HepG2 (cell line): ENCODE results near the gene WDR18. TPM values are rescaled to one million over a fixed set of nuclear protein-coding genes. Genes with fewer than 3 reads are reported as not detected.

Source experiments
- ARNT2 ChIP-seq: sonication (generic); formaldehyde crosslinking; IDR thresholded peaks from 2 replicates; pipeline ENCODE4 v1.8.0; 2022; ENCODE audit warnings: mild to moderate bottlenecking, low read depth, missing genetic modification reagents, moderate library complexity
- GATAD1 ChIP-seq: IDR thresholded peaks from 2 replicates; pipeline ENCODE4 v1.6.1; 2016; ENCODE audit warnings: missing genetic modification reagents, missing compliant biosample characterization
- HDAC2 ChIP-seq: sonication (generic); formaldehyde crosslinking; IDR thresholded peaks from 2 replicates; pipeline ENCODE4 v1.4.0; 2020; ENCODE audit warnings: missing genetic modification reagents
- HNRNPLL ChIP-seq: fragments of 200-400 bp; formaldehyde crosslinking; IDR thresholded peaks from 2 replicates; pipeline ENCODE4 v1.6.1; 2017; ENCODE audit warnings: mild to moderate bottlenecking, low read depth, low read length; ENCODE audit not compliant: poor library complexity, severe bottlenecking
- JUND ChIP-seq: sonication (generic); formaldehyde crosslinking; IDR thresholded peaks from 2 replicates; pipeline ENCODE4 v1.8.0; 2022; ENCODE audit warnings: mild to moderate bottlenecking, missing genetic modification reagents
- MIXL1 ChIP-seq: IDR thresholded peaks from 2 replicates; pipeline ENCODE4 v1.6.1; 2016
- NAIF1 ChIP-seq: sonication (generic); formaldehyde crosslinking; IDR thresholded peaks from 2 replicates; pipeline ENCODE4 v1.5.0; 2020; ENCODE audit warnings: mild to moderate bottlenecking, missing genetic modification reagents, borderline replicate concordance
- RBAK ChIP-seq: sonication (generic); formaldehyde crosslinking; IDR thresholded peaks from 2 replicates; pipeline ENCODE4 v1.5.1; 2020; ENCODE audit warnings: mild to moderate bottlenecking, missing genetic modification reagents
- SALL2 ChIP-seq: sonication (generic); formaldehyde crosslinking; IDR thresholded peaks from 2 replicates; pipeline ENCODE4 v1.8.1; 2023; ENCODE audit warnings: mild to moderate bottlenecking, missing genetic modification reagents, inconsistent platforms
- XRCC5 ChIP-seq: fragments of 200-400 bp; formaldehyde crosslinking; optimal IDR thresholded peaks from 2 replicates; pipeline ENCODE3; 2017; ENCODE audit warnings: mild to moderate bottlenecking, low read length
- ZBTB38 ChIP-seq: sonication (generic); formaldehyde crosslinking; IDR thresholded peaks from 2 replicates; pipeline ENCODE4 v1.5.1; 2020; ENCODE audit warnings: mild to moderate bottlenecking, missing genetic modification reagents
- ZNF605 ChIP-seq: sonication (generic); formaldehyde crosslinking; IDR thresholded peaks from 2 replicates; pipeline ENCODE4 v1.8.0; 2022; ENCODE audit warnings: mild to moderate bottlenecking, missing genetic modification reagents
- ZNF672 ChIP-seq: sonication (generic); formaldehyde crosslinking; IDR thresholded peaks from 2 replicates; pipeline ENCODE4 v1.8.1; 2022; ENCODE audit warnings: missing genetic modification reagents
- ZSCAN9 ChIP-seq: IDR thresholded peaks from 2 replicates; pipeline ENCODE4 v1.6.1; 2016; ENCODE audit warnings: borderline replicate concordance
- polyA plus RNA-seq, 8 experiments: library from polyadenylated mRNA; depleted of rRNA in 3 of 8; stranded (reverse) in 7 of 8; unstranded in 1 of 8; fragments of >200 nt; fragmentation: Illumina TruSeq in 4 of 8; extraction: Trizol in 4 of 8; gene quantifications; 2 replicates each; pipeline versions ENCODE4 v1.2.1 to v1.2.3, GENCODE V29; 2011 to 2016; ENCODE audit warnings: low read depth in 4 of 8, missing spikeins in 1 of 8, mixed read lengths in 1 of 8; ENCODE audit not compliant: insufficient read depth in 1 of 8
- total RNA-seq, 5 experiments: library from RNA; depleted of rRNA; stranded (reverse); fragments of >200 nt; fragmentation: Illumina TruSeq; extraction: Trizol; gene quantifications; 2 replicates each; pipeline ENCODE4 v1.2.3, GENCODE V29; 2016; ENCODE audit warnings: low read depth in 1 of 5
- TF ChIP-seq, protein P1 (sequence below): sonication (generic); formaldehyde crosslinking; IDR thresholded peaks from 2 replicates; pipeline ENCODE4 v1.5.0; 2020; ENCODE audit warnings: mild to moderate bottlenecking, missing genetic modification reagents
- TF ChIP-seq, protein P2 (sequence below): sonication (generic); formaldehyde crosslinking; IDR thresholded peaks from 2 replicates; pipeline ENCODE4 v1.5.0; 2020; ENCODE audit warnings: mild to moderate bottlenecking, missing genetic modification reagents
- TF ChIP-seq, protein P3 (sequence below): sonication (generic); formaldehyde crosslinking; conservative IDR thresholded peaks from 2 replicates; pipeline ENCODE4 v1.8.1; 2023; ENCODE audit warnings: missing genetic modification reagents
- TF ChIP-seq, protein P4 (sequence below): sonication (generic); formaldehyde crosslinking; IDR thresholded peaks from 2 replicates; pipeline ENCODE4 v1.9.0; 2021; ENCODE audit warnings: missing genetic modification reagents, mild to moderate bottlenecking, borderline replicate concordance
- TF ChIP-seq, protein P5 (sequence below): sonication (generic); formaldehyde crosslinking; IDR thresholded peaks from 2 replicates; pipeline ENCODE4 v1.4.0; 2020; ENCODE audit warnings: missing genetic modification reagents

Gene WDR18
- total and polyA plus RNA-seq, 2 of the 13 experiments (the other 11 are each of a cell fraction or from before 2014, with no cell fraction given), result 36.4 to 47.6 TPM

DNA sequence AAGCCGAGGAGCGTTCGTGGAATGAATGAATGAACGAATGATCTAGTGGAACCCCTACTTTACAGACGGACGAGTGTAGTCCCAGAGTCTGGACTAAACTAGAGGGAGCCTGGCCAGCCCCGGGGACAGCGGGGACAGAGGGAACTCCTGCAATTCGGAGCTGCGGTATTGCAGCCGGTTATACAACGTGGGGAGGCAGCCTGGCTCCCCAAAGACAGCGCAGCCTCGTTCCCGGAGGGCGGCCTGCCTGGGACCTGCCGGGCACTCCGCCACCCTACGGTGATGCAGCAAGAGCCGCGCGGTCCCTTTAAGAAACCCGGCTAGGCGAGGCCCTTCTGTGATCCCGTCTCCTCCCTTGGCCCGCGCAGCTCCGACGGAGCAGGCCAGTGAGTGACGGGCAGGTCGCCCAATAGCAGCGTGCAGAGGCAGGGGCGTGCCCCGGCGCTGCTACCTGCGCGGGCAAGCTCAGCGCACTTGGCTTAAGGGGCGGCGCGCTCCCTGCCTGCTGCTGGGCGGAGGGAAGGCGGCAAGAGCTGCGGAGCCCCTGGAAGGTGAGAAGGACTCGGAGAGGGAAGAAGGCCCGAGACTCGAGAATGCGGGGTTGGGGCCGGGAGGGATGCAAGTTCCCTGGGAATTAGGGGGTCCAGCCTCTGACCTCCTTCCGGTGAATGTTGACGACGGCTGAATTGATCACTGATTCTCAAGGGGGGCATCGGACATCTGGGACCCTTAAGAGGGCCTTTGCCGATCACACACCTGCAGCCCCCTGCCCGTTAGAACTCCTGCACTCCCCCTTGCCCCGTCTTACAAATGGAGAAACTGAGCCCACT, 55.7 kb downstream of the WDR18 start, which contains the start of gene ABCA7 (continued):
- TF ChIP-seq XRCC5, result peak; percentile 77
- TF ChIP-seq, protein P1, sequence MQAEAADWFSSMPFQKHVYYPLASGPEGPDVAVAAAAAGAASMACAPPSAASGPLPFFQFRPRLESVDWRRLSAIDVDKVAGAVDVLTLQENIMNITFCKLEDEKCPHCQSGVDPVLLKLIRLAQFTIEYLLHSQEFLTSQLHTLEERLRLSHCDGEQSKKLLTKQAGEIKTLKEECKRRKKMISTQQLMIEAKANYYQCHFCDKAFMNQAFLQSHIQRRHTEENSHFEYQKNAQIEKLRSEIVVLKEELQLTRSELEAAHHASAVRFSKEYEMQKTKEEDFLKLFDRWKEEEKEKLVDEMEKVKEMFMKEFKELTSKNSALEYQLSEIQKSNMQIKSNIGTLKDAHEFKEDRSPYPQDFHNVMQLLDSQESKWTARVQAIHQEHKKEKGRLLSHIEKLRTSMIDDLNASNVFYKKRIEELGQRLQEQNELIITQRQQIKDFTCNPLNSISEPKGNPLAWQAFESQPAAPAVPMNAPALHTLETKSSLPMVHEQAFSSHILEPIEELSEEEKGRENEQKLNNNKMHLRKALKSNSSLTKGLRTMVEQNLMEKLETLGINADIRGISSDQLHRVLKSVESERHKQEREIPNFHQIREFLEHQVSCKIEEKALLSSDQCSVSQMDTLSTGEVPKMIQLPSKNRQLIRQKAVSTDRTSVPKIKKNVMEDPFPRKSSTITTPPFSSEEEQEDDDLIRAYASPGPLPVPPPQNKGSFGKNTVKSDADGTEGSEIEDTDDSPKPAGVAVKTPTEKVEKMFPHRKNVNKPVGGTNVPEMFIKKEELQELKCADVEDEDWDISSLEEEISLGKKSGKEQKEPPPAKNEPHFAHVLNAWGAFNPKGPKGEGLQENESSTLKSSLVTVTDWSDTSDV (CRISPR knock-in tag), result no peak
- TF ChIP-seq, protein P2, sequence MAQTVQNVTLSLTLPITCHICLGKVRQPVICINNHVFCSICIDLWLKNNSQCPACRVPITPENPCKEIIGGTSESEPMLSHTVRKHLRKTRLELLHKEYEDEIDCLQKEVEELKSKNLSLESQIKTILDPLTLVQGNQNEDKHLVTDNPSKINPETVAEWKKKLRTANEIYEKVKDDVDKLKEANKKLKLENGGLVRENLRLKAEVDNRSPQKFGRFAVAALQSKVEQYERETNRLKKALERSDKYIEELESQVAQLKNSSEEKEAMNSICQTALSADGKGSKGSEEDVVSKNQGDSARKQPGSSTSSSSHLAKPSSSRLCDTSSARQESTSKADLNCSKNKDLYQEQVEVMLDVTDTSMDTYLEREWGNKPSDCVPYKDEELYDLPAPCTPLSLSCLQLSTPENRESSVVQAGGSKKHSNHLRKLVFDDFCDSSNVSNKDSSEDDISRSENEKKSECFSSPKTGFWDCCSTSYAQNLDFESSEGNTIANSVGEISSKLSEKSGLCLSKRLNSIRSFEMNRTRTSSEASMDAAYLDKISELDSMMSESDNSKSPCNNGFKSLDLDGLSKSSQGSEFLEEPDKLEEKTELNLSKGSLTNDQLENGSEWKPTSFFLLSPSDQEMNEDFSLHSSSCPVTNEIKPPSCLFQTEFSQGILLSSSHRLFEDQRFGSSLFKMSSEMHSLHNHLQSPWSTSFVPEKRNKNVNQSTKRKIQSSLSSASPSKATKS (CRISPR knock-in tag), result no peak
- TF ChIP-seq, protein P3, sequence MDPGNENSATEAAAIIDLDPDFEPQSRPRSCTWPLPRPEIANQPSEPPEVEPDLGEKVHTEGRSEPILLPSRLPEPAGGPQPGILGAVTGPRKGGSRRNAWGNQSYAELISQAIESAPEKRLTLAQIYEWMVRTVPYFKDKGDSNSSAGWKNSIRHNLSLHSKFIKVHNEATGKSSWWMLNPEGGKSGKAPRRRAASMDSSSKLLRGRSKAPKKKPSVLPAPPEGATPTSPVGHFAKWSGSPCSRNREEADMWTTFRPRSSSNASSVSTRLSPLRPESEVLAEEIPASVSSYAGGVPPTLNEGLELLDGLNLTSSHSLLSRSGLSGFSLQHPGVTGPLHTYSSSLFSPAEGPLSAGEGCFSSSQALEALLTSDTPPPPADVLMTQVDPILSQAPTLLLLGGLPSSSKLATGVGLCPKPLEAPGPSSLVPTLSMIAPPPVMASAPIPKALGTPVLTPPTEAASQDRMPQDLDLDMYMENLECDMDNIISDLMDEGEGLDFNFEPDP (CRISPR knock-in tag), result no peak
- no peak for TF ChIP-seq SALL2
- TF ChIP-seq JUND (CRISPR knock-in tag), result no peak
- no peak for TF ChIP-seq ZNF672
- peak; percentile 67 for TF ChIP-seq GATAD1 (CRISPR knock-in tag)
- peak; percentile 35; the same call in 1 of the 2 replicates for TF ChIP-seq ZSCAN9 (CRISPR knock-in tag)
- TF ChIP-seq ZBTB38 (CRISPR knock-in tag), result peak; percentile 26; the same call in 1 of the 2 replicates
- peak; percentile 41; the same call in 1 of the 2 replicates for TF ChIP-seq ARNT2 (CRISPR knock-in tag)
- peak; percentile 97 for TF ChIP-seq HNRNPLL
- TF ChIP-seq, protein P4, sequence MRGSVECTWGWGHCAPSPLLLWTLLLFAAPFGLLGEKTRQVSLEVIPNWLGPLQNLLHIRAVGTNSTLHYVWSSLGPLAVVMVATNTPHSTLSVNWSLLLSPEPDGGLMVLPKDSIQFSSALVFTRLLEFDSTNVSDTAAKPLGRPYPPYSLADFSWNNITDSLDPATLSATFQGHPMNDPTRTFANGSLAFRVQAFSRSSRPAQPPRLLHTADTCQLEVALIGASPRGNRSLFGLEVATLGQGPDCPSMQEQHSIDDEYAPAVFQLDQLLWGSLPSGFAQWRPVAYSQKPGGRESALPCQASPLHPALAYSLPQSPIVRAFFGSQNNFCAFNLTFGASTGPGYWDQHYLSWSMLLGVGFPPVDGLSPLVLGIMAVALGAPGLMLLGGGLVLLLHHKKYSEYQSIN (CRISPR knock-in tag), result no peak
- no peak for TF ChIP-seq MIXL1
- TF ChIP-seq ZNF605 (CRISPR knock-in tag), result peak; percentile 36; the same call in 1 of the 2 replicates
- TF ChIP-seq, protein P5, sequence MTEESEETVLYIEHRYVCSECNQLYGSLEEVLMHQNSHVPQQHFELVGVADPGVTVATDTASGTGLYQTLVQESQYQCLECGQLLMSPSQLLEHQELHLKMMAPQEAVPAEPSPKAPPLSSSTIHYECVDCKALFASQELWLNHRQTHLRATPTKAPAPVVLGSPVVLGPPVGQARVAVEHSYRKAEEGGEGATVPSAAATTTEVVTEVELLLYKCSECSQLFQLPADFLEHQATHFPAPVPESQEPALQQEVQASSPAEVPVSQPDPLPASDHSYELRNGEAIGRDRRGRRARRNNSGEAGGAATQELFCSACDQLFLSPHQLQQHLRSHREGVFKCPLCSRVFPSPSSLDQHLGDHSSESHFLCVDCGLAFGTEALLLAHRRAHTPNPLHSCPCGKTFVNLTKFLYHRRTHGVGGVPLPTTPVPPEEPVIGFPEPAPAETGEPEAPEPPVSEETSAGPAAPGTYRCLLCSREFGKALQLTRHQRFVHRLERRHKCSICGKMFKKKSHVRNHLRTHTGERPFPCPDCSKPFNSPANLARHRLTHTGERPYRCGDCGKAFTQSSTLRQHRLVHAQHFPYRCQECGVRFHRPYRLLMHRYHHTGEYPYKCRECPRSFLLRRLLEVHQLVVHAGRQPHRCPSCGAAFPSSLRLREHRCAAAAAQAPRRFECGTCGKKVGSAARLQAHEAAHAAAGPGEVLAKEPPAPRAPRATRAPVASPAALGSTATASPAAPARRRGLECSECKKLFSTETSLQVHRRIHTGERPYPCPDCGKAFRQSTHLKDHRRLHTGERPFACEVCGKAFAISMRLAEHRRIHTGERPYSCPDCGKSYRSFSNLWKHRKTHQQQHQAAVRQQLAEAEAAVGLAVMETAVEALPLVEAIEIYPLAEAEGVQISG (CRISPR knock-in tag), result peak; percentile 67; the same call in 1 of the 2 replicates
- TF ChIP-seq NAIF1 (CRISPR knock-in tag), result peak; percentile 77; the same call in 1 of the 2 replicates
- peak; percentile 60; the same call in 1 of the 2 replicates for TF ChIP-seq HDAC2 (CRISPR knock-in tag)
- TF ChIP-seq RBAK (CRISPR knock-in tag), result no peak
